ENCODE results near the gene C11orf86.

Gene C11orf86

GRCh38 chr11:66979336-66979980, 4.4 kb downstream of the C11orf86 start:
- no peaks in the 10 kb centered on the region for H3K36me3 ChIP-seq (ENCODE audit: insufficient read depth, low read length)
- no peaks in the 10 kb centered on the region for H3K9me3 ChIP-seq (ENCODE audit: insufficient read depth, low read depth, low read length)
- peaks cover 6% of the 10 kb centered on the region for H3K4me1 ChIP-seq (ENCODE audit: insufficient read depth, low read length, poor library complexity, severe bottlenecking)
- H3F3A ChIP-seq (ENCODE audit: low read depth), result no peaks in the 10 kb centered on the region
- TF ChIP-seq CTCF (conservative IDR thresholded peaks at IDR 0.05; ENCODE audit: low read length) (no peak), EZH2phosphoT487 (IDR thresholded peaks at IDR 0.05; ENCODE audit: borderline replicate concordance) (no peak)
- H3K79me2 ChIP-seq (ENCODE audit: insufficient read depth, low read length), result no peaks in the 10 kb centered on the region
- no peak overlapping the region for H2AFZ ChIP-seq (ENCODE audit: low read length)
- no peak overlapping the region for H3K9ac ChIP-seq (ENCODE audit: low read depth, low read length, poor library complexity, severe bottlenecking)
- H3K9me2 ChIP-seq (replicated peaks; ENCODE audit: low read depth, low read length), result no peaks in the 10 kb centered on the region
- H3K4me2 ChIP-seq (ENCODE audit: low read depth, low read length, poor library complexity, severe bottlenecking), result no peak overlapping the region
- no peaks in the 10 kb centered on the region for H3K27me3 ChIP-seq (ENCODE audit: insufficient read depth, low read length, poor library complexity, severe bottlenecking)
- H4K20me1 ChIP-seq (ENCODE audit: insufficient read depth, low read length, poor library complexity, severe bottlenecking), result no peaks in the 10 kb centered on the region
- H3K4me3 ChIP-seq (ENCODE audit: low read length, poor library complexity, severe bottlenecking), result no peak overlapping the region

- Histone ChIP-seq H3K4me1 (ENCODE audit: insufficient read depth, low read length, poor library complexity, severe bottlenecking) (peaks cover 15% of the 10 kb centered on the region), H2AFZ (ENCODE audit: low read length) (no peak overlapping the region), H3K79me2 (ENCODE audit: insufficient read depth, low read length) (no peaks in the 10 kb centered on the region), H3K36me3 (ENCODE audit: insufficient read depth, low read length) (no peaks in the 10 kb centered on the region), H3K9me2 (replicated peaks; ENCODE audit: low read depth, low read length) (no peaks in the 10 kb centered on the region), H4K20me1 (ENCODE audit: insufficient read depth, low read length, poor library complexity, severe bottlenecking) (no peaks in the 10 kb centered on the region), H3K4me3 (ENCODE audit: low read length, poor library complexity, severe bottlenecking) (no peak overlapping the region), H3K9me3 (ENCODE audit: insufficient read depth, low read depth, low read length) (no peaks in the 10 kb centered on the region), H3K27me3 (ENCODE audit: insufficient read depth, low read length, poor library complexity, severe bottlenecking) (no peaks in the 10 kb centered on the region), H3K9ac (ENCODE audit: low read depth, low read length, poor library complexity, severe bottlenecking) (no peak overlapping the region), H3K4me2 (ENCODE audit: low read depth, low read length, poor library complexity, severe bottlenecking) (no peak overlapping the region), H3F3A (ENCODE audit: low read depth) (no peaks in the 10 kb centered on the region)
- no peak for TF ChIP-seq CTCF (conservative IDR thresholded peaks at IDR 0.05; ENCODE audit: low read length)
- TF ChIP-seq EZH2phosphoT487 (IDR thresholded peaks at IDR 0.05; ENCODE audit: borderline replicate concordance), result no peak
These were observed 7.0 kb downstream of the C11orf86 start for GRCh38 chr11:66981976-66982578.

- no peak overlapping the region for H2AFZ ChIP-seq (ENCODE audit: low read length)
- H4K20me1 ChIP-seq (ENCODE audit: insufficient read depth, low read length, poor library complexity, severe bottlenecking), result no peaks in the 10 kb centered on the region
- peaks cover 15% of the 10 kb centered on the region for H3K4me1 ChIP-seq (ENCODE audit: insufficient read depth, low read length, poor library complexity, severe bottlenecking)
- no peaks in the 10 kb centered on the region for H3K9me2 ChIP-seq (replicated peaks; ENCODE audit: low read depth, low read length)
- H3K4me2 ChIP-seq (ENCODE audit: low read depth, low read length, poor library complexity, severe bottlenecking), result no peak overlapping the region
- TF ChIP-seq EZH2phosphoT487 (IDR thresholded peaks at IDR 0.05; ENCODE audit: borderline replicate concordance), result no peak
- no peak for TF ChIP-seq CTCF (conservative IDR thresholded peaks at IDR 0.05; ENCODE audit: low read length)
- no peaks in the 10 kb centered on the region for H3K36me3 ChIP-seq (ENCODE audit: insufficient read depth, low read length)
- H3K4me3 ChIP-seq (ENCODE audit: low read length, poor library complexity, severe bottlenecking), result no peak overlapping the region
- H3K27me3 ChIP-seq (ENCODE audit: insufficient read depth, low read length, poor library complexity, severe bottlenecking), result no peaks in the 10 kb centered on the region
- no peaks in the 10 kb centered on the region for H3K79me2 ChIP-seq (ENCODE audit: insufficient read depth, low read length)
- H3K9me3 ChIP-seq (ENCODE audit: insufficient read depth, low read depth, low read length), result no peaks in the 10 kb centered on the region
- H3F3A ChIP-seq (ENCODE audit: low read depth), result no peaks in the 10 kb centered on the region
- no peak overlapping the region for H3K9ac ChIP-seq (ENCODE audit: low read depth, low read length, poor library complexity, severe bottlenecking)
These were observed 8.3 kb downstream of the C11orf86 start for GRCh38 chr11:66983275-66983924.

All from Loucy (cell line).